HG03342 (cell line): Measurements from ENCODE around the gene STX18.
"Not testable (repeated sequence)": the region's sequence is repeated elsewhere in the genome, so short reads cannot be mapped to it uniquely, and the experiment has no call there.

ENCODE experiments used
- ATAC-seq: cut with Tn5 transposase; IDR thresholded peaks from one replicate; pipeline ENCODE4 v1.9.1; 2021; ENCODE audit warnings: mild to moderate bottlenecking, moderate library complexity; ENCODE audit not compliant: unreplicated experiment

The STX18 gene

GRCh38 chr4:4510641-4511040 lies 31.2 kb downstream of the STX18 start:
- not testable (repeated sequence) for ATAC-seq

- ATAC-seq, result no peak
These were observed 32.3 kb downstream of the STX18 start for GRCh38 chr4:4509521-4509920.

- peak; percentile 58 for ATAC-seq
These were observed 33.9 kb downstream of the STX18 start for GRCh38 chr4:4507923-4508322.

- ATAC-seq, result no peak
These were observed 34.4 kb downstream of the STX18 start for GRCh38 chr4:4507403-4507802.

- no peak for ATAC-seq
These were observed 34.9 kb downstream of the STX18 start for GRCh38 chr4:4506961-4507360.

- ATAC-seq, result not testable (repeated sequence)
These were observed 36.6 kb downstream of the STX18 start for GRCh38 chr4:4505211-4505610.

- no peak for ATAC-seq
These were observed 37.1 kb downstream of the STX18 start for GRCh38 chr4:4504783-4505182.

- ATAC-seq, result peak; percentile 59
These were observed 39.0 kb downstream of the STX18 start for GRCh38 chr4:4502694-4503311.

GRCh38 chr4:4501679-4502078 lies 40.2 kb downstream of the STX18 start:
- ATAC-seq, result no peak

GRCh38 chr4:4499438-4500123 lies 42.3 kb downstream of the STX18 start:
- no peak for ATAC-seq

- ATAC-seq, result no peak
These were observed 45.1 kb downstream of the STX18 start for GRCh38 chr4:4496592-4497372.

GRCh38 chr4:4494882-4495281 lies 47.0 kb downstream of the STX18 start:
- no peak for ATAC-seq

- peak; percentile 68 for ATAC-seq
These were observed 49.5 kb downstream of the STX18 start for GRCh38 chr4:4492161-4492847.

GRCh38 chr4:4491396-4491893 lies 50.4 kb downstream of the STX18 start:
- no peak for ATAC-seq

- no peak for ATAC-seq
These were observed 51.0 kb downstream of the STX18 start for GRCh38 chr4:4490816-4491215.

- no peak for ATAC-seq
These were observed 51.8 kb downstream of the STX18 start for GRCh38 chr4:4490041-4490440.

- peak; percentile 77 for ATAC-seq
These were observed 53.1 kb downstream of the STX18 start for GRCh38 chr4:4488405-4489404.

GRCh38 chr4:4486969-4487368 lies 54.9 kb downstream of the STX18 start:
- no peak for ATAC-seq

GRCh38 chr4:4485806-4486205 lies 56.0 kb downstream of the STX18 start:
- ATAC-seq, result no peak

GRCh38 chr4:4481399-4481994 lies 60.4 kb downstream of the STX18 start:
- ATAC-seq, result no peak
